OCI-LY1 (cell line): Measurements from ENCODE around the gene TRAF3IP1.

ENCODE experiments used
- H2AFZ ChIP-seq: fragments of 200-600 bp; sonication (generic), shearing (Covaris generic); 2 replicates; pipeline ENCODE4 v1.6.0; 2014; ENCODE audit warnings: antibody characterized with exemption, mild to moderate bottlenecking, low read length
- H3F3A ChIP-seq: fragments of 200-600 bp; sonication (generic), shearing (Covaris generic); 2 replicates; pipeline ENCODE4 v1.6.0; 2014; ENCODE audit warnings: mild to moderate bottlenecking, antibody characterized with exemption, low read length, moderate library complexity; ENCODE audit not compliant: insufficient read depth
- H3K27ac ChIP-seq: fragments of 200-600 bp; sonication (generic); 2 replicates; pipeline ENCODE4 v1.5.1; 2014; ENCODE audit warnings: low read length, mixed run types, mild to moderate bottlenecking, low read depth; ENCODE audit not compliant: poor library complexity, severe bottlenecking
- H3K27me3 ChIP-seq: fragments of 200-600 bp; sonication (generic); 2 replicates; pipeline ENCODE4 v1.6.0; 2014; ENCODE audit warnings: antibody characterized with exemption, mild to moderate bottlenecking, low read length, moderate library complexity; ENCODE audit not compliant: insufficient read depth
- H3K36me3 ChIP-seq: fragments of 200-600 bp; sonication (generic); 2 replicates; pipeline ENCODE4 v1.6.1; 2014; ENCODE audit warnings: mild to moderate bottlenecking, antibody characterized with exemption, low read length, moderate library complexity, mixed read lengths; ENCODE audit not compliant: insufficient read depth
- H3K4me1 ChIP-seq: fragments of 200-600 bp; sonication (generic); 2 replicates; pipeline ENCODE4 v1.5.1; 2014; ENCODE audit warnings: mild to moderate bottlenecking, low read length, moderate library complexity; ENCODE audit not compliant: insufficient read depth, severe bottlenecking
- H3K4me2 ChIP-seq: fragments of 200-600 bp; sonication (generic), shearing (Covaris generic); 2 replicates; pipeline ENCODE4 v1.6.1; 2014; ENCODE audit warnings: low read length
- H3K4me3 ChIP-seq: fragments of 200-600 bp; sonication (generic); 2 replicates; pipeline ENCODE4 v1.5.1; 2014; ENCODE audit warnings: low read length, low read depth, mild to moderate bottlenecking, mixed read lengths; ENCODE audit not compliant: poor library complexity, severe bottlenecking
- H3K79me2 ChIP-seq: fragments of 200-600 bp; shearing (Covaris generic); 2 replicates; pipeline ENCODE4 v1.6.1; 2016; ENCODE audit warnings: mixed run types, low read length, mixed read lengths; ENCODE audit not compliant: insufficient read depth
- H3K9ac ChIP-seq: fragments of 200-600 bp; sonication (generic), shearing (Covaris generic); 2 replicates; pipeline ENCODE4 v1.6.1; 2014; ENCODE audit warnings: mild to moderate bottlenecking, low read length, mixed read lengths
- H3K9me2 ChIP-seq: fragments of 200-600 bp; sonication (generic), shearing (Covaris generic); 2 replicates; pipeline ENCODE4 v1.6.1; 2014; ENCODE audit warnings: low read depth, mild to moderate bottlenecking, low read length, mixed read lengths
- H3K9me3 ChIP-seq: fragments of 200-600 bp; shearing (Covaris generic); 2 replicates; pipeline ENCODE4 v1.6.1; 2014; ENCODE audit warnings: low read length, mixed read lengths
- H4K20me1 ChIP-seq: fragments of 200-600 bp; sonication (generic), shearing (Covaris generic); 2 replicates; pipeline ENCODE4 v1.6.0; 2016; ENCODE audit warnings: mild to moderate bottlenecking, low read length; ENCODE audit not compliant: insufficient read depth
- EZH2 ChIP-seq: fragments of 200-600 bp; sonication (generic), shearing (Covaris generic); IDR thresholded peaks from 2 replicates; pipeline ENCODE4 v1.8.0; 2017; ENCODE audit warnings: borderline replicate concordance, mixed run types, mild to moderate bottlenecking, antibody characterized with exemption, low read length, moderate library complexity, mixed read lengths
- TF ChIP-seq, protein P1 (sequence below): fragments of 200-600 bp; sonication (generic), shearing (Covaris generic); IDR thresholded peaks from 2 replicates; pipeline ENCODE4 v1.5.1; 2017; ENCODE audit warnings: mild to moderate bottlenecking, antibody characterized with exemption, low read length, moderate library complexity, mixed read lengths

The TRAF3IP1 gene

DNA sequence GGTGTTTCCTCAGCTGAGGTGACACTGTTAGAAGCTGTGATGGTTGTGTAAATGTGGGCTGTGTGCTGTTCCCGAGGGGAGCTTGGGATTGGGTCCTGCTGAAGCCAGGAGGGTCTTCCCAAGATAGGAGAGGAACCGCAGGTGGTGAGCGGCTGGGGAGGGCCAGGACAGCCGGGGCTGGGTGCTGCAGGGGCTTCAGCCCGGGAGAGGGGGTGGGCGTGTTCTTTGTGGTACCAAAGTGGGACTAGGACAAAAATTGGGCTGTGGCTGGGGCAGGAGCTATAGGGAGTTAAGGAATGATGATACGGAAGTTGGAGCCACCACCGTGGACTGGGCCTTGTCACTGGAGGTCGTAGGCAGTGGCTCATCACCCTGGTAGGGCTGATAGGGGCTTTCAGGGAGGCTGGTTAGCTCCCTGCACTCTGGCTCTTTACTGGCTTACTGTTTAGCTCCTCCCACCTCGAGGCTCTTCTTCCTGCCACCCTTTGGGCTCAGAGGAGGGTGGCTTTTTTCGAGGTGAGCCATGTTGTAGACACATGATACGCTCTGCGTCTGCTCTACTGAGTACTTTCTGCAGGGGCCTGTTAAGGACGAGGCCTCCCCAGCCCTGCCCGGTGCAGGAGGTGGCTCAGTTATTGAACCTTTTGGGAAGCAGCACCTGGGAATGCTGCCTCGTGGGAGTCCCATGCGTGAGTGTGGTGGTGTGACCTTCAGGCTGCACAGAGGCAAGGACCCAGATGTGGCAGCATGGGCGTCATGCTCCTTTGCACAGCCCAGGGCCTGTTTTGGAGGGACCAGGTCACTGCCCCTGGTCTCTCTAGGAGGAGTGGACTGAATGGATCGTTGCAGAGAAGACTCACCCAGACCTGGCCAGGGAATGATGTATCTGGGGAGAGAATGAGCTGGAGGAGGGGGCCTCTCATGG lies 128.0 kb downstream of the TRAF3IP1 start:
- Histone ChIP-seq H3K9me3 (no peaks in the 10 kb centered on the region), H3K4me1 (no peaks in the 10 kb centered on the region), H3K27me3 (no peaks in the 10 kb centered on the region), H3K4me2 (no peak overlapping the region), H3K4me3 (no peak overlapping the region), H3K27ac (no peak overlapping the region), H3K9me2 (no peaks in the 10 kb centered on the region), H3K79me2 (peaks cover under 1% of the 10 kb centered on the region; the same call in 1 of the 2 replicates), H4K20me1 (no peaks in the 10 kb centered on the region), H2AFZ (no peak overlapping the region), H3K36me3 (peaks cover 90% of the 10 kb centered on the region), H3F3A (no peaks in the 10 kb centered on the region), H3K9ac (no peak overlapping the region)
- no peak for TF ChIP-seq EZH2
- TF ChIP-seq, protein P1, sequence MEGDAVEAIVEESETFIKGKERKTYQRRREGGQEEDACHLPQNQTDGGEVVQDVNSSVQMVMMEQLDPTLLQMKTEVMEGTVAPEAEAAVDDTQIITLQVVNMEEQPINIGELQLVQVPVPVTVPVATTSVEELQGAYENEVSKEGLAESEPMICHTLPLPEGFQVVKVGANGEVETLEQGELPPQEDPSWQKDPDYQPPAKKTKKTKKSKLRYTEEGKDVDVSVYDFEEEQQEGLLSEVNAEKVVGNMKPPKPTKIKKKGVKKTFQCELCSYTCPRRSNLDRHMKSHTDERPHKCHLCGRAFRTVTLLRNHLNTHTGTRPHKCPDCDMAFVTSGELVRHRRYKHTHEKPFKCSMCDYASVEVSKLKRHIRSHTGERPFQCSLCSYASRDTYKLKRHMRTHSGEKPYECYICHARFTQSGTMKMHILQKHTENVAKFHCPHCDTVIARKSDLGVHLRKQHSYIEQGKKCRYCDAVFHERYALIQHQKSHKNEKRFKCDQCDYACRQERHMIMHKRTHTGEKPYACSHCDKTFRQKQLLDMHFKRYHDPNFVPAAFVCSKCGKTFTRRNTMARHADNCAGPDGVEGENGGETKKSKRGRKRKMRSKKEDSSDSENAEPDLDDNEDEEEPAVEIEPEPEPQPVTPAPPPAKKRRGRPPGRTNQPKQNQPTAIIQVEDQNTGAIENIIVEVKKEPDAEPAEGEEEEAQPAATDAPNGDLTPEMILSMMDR: no peak

DNA sequence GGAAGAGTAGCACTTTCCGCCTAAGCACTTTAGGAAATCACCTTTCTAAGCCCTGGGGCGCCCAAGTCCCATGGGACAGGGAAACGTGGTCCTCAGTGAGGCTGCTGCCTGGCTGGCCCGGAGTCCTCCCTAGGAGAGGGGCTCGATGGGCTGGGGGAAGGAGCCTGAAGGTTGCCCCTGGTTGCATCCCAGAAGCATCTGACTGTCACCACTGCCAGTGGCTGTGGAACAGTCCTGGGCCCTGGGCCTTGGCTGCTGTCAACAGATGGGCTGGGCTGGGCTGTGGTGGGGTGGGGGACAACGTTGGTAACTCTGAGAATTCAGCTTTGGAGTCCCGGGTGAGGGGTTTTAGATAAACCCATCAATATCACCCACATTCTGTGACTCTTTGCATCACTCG lies 128.9 kb downstream of the TRAF3IP1 start:
- no peaks in the 10 kb centered on the region for H3K9me2 ChIP-seq
- no peaks in the 10 kb centered on the region for H3K27me3 ChIP-seq
- H3K36me3 ChIP-seq: peaks cover 83% of the 10 kb centered on the region
- no peak overlapping the region for H3K4me3 ChIP-seq
- H3K9ac ChIP-seq: no peak overlapping the region
- no peak overlapping the region for H2AFZ ChIP-seq
- no peak for TF ChIP-seq EZH2
- TF ChIP-seq, protein P1: no peak
- H3K4me2 ChIP-seq: no peak overlapping the region
- H3K79me2 ChIP-seq: no peaks in the 10 kb centered on the region
- no peaks in the 10 kb centered on the region for H3K9me3 ChIP-seq
- no peak overlapping the region for H3K27ac ChIP-seq
- H3F3A ChIP-seq: no peaks in the 10 kb centered on the region
- no peaks in the 10 kb centered on the region for H4K20me1 ChIP-seq
- no peaks in the 10 kb centered on the region for H3K4me1 ChIP-seq

DNA sequence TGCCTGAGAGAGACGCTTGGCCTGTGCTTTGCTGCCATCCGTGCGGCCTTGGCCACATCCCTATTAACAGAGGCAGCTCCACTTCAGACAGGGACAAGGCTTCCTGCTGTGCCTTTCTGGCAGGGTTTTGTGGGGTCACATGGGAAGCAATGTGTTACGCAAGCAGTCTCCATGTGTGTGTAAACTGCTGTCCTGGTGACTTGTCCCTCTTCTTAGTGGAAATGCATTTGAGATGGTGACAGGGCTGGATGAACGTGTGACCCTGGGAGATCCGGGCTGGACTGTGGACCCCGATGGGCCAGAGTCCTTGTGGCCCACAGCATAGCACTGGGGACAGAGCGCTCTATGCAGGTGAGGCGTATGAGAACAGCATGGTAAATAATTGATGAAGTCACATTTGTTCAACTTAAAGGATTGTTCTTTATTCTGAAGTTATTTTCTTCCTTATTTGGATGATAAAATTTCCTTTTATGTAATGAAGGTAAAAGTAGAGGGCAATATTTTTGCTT lies 129.6 kb downstream of the TRAF3IP1 start:
- no peaks in the 10 kb centered on the region for H3F3A ChIP-seq
- H3K9me3 ChIP-seq: no peaks in the 10 kb centered on the region
- no peak overlapping the region for H3K27ac ChIP-seq
- peaks cover 76% of the 10 kb centered on the region for H3K36me3 ChIP-seq
- H3K4me2 ChIP-seq: no peak overlapping the region
- H3K79me2 ChIP-seq: no peaks in the 10 kb centered on the region
- no peaks in the 10 kb centered on the region for H3K4me1 ChIP-seq
- no peaks in the 10 kb centered on the region for H3K27me3 ChIP-seq
- no peak overlapping the region for H3K9ac ChIP-seq
- no peak overlapping the region for H2AFZ ChIP-seq
- H3K9me2 ChIP-seq: no peaks in the 10 kb centered on the region
- H4K20me1 ChIP-seq: no peaks in the 10 kb centered on the region
- H3K4me3 ChIP-seq: no peak overlapping the region
- TF ChIP-seq EZH2: no peak
- TF ChIP-seq, protein P1: no peak
